Fibroblast of skin of right quadriceps (primary cell): Measurements from ENCODE around the gene OFD1.
"Not testable (repeated sequence)": the region's sequence is repeated elsewhere in the genome, so short reads cannot be mapped to it uniquely, and the experiment has no call there.

Experiments
- DNase-seq: peaks from one replicate; pipeline ENCODE4 v3.0.0-alpha.2; 2013

The OFD1 gene

DNA sequence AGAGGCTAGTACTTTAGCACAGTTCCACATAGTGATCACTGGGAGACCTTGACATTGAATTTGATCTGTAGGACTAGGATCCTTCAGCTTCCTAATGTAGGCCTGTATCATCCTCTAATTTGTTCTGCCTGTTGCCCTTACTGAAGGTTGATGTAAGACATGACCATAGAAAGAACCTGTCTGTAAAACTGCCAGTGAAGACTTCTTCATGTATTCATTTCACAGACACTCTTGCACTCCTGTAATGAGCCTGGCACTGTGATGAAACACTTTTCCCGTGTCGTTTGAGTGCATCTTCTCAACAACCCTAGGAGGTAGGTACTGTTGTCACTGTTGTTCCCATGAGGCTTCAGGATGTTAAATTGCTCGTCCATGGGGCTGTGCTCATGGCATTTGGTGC is 31.0 kb upstream of the OFD1 start:
- no peak for DNase-seq

GRCh38 chrX:13711141-13711540 is 23.4 kb upstream of the OFD1 start:
- no peak for DNase-seq

DNA sequence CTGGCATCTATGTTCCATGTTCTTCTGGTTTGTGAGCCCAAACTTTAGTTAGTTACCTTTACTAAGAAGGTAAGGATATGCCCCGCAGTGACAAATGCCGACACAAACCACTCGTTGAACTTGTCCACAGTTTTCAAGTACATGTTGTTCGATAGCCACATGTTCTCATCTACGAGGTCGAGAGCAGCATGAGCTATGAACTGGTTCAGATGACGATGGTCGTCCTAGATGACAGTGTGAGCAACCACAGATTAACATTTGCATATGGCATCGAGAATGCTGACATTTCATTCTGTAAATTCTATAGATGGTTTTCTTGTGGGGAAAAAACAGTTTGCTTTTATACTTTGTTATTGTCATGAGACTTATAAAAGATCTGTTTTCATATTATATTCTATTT is 18.1 kb upstream of the OFD1 start:
- DNase-seq: no peak

- no peak for DNase-seq
Measured at GRCh38 chrX:13716905-13717304, 17.6 kb upstream of the OFD1 start.

DNA sequence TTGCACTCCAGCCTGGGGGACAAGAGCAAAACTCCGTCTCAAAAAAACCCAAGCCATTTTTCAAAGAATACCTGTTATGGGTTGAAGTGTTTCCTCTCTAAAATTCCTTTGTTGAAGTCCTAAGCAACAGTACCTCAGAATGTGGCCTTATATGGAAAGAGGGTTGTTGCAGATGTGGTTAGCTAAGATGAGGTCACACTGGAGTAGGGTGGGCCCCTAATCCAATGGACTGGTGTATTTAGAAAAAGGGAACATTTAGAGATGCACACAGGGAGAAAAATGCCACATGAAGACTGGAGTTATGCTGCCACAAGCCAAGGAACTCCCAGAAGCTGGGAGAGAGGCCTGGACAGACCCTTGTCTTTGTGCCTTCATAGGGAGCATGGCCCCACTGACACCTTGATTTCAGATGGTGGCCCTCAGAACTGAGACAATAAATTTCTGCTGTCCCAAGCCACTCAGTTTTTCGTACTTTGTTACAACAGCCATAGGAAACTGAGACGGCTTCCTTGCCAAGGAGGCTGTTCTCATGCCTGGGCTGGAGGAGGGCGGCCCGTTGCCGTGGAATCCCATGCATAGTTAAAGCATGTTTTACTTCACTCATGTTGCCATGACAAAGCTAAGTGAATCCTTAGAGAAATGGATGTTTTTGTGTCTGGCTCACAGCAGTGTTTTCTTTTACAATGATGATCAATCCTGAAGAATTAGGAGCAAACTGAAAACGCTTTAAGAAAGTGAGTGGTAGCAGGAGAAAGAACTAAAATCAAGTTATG is 16.7 kb upstream of the OFD1 start:
- DNase-seq: peak; percentile 59

DNA sequence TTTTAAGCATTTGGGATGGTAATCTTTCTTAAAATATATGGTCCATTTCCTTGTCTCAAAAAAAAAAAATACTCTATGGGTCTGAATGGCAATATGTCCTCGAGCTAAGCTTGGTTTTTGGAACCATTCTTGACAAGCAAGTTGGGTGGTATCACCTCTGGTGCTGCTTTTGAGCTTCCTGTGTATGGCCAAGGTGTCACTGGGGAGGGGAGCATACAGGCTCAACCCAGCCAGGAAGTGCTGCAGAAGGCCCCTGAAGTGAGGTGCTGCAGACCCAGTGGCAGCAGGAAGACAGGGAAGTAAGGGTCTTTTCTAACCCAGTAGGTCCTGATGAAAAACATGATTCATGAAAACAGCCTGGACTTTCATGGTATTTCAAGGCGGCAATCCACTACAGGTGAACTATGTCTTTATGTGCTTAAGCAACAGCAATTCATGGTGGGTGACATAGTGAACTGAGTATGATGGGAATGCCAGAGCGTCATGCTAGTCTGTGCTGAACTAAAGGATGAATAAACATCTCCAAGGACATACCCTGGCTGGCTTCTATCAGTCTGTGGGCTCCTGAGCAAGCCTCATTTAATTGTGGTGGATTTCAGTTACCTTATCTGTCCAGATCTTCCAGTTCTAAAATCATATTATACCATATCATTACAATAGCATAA is 15.2 kb upstream of the OFD1 start:
- DNase-seq: no peak

DNA sequence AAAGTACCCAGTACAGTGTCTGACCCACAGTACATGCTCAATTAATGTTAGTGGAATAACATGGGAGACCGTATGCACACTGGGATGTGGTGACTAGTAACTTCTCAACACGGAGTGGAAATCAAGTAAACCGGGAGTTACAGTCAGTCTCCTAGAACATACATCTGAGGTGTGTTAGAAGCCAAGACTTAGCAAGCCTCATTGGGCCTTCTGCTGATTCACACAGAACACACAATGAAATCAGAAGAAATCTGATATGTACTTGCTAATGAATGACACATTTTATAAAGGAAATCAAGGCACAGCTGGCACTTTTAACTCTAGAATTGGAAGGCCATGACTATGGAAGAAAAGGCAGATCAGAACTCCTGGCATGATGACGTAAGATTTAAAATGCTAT is 13.2 kb upstream of the OFD1 start:
- DNase-seq: no peak

- DNase-seq: peak; percentile 45
Measured at GRCh38 chrX:13721819-13722519, 12.6 kb upstream of the OFD1 start.

DNA sequence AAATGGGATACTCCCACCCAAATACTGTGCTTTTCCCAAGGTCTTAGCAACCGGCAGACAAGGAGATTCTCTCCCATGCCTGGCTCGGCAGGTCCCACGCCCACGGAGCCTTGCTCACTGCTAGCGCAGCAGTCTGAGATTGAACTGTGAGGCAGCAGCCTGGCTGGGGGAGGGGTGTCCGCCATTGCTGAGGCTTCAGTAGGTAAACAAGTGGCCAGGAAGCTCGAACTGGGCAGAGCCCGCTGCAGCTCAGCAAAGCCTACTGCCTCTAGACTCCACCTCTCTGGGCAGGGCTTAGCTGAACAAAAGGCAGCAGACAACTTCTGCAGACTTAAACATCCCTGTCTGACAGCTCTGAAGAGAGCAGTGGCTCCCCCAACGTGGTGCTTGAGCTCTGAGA is 9.7 kb upstream of the OFD1 start:
- DNase-seq: not testable (repeated sequence)

DNA sequence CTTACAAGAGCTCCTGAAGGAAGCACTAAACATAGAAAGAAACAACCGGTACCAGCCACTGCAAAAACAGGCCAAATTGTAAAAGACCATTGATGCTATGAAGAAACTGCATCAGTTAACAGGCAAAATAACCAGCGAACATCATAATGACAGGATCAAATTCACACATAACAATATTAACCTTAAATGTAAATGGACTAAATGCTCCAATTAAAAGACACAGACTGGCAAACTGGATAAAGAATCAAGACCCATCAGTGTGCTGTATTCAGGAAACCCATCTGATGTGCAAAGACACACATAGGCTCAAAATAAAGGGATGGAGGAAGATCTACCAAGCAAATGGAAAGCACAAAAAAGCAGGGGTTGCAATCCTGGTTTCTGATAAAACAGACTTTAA is 8.0 kb upstream of the OFD1 start:
- DNase-seq: not testable (repeated sequence)

GRCh38 chrX:13730523-13730922 is 4.0 kb upstream of the OFD1 start:
- not testable (repeated sequence) for DNase-seq

- DNase-seq: no peak
Measured at GRCh38 chrX:13732246-13733067, 2.1 kb upstream of the OFD1 start.

GRCh38 chrX:13733506-13733905 is 1.0 kb upstream of the OFD1 start:
- DNase-seq: no peak

DNA sequence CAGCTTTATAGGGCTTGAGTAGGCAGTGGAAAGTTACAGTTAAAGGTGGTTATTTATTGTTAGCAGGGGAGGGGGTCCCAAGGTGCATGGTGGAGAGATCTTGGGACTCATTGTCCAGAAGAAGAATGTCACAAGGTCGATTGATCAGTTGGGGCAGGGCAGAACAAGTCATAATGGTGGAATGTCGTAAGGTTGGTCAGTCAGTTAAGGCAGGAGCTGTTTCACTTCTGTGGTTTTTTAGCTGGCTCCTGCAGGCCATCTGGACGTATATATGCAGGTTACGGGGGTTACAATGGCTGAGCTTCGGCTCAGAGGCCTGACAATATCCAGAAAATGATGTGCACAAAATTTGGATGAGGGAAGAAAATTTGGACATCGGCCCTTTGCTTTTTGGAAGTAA is 7.1 kb downstream of the OFD1 start:
- DNase-seq: no peak

- no peak for DNase-seq
Measured at GRCh38 chrX:13742397-13743176, 8.0 kb downstream of the OFD1 start.

DNA sequence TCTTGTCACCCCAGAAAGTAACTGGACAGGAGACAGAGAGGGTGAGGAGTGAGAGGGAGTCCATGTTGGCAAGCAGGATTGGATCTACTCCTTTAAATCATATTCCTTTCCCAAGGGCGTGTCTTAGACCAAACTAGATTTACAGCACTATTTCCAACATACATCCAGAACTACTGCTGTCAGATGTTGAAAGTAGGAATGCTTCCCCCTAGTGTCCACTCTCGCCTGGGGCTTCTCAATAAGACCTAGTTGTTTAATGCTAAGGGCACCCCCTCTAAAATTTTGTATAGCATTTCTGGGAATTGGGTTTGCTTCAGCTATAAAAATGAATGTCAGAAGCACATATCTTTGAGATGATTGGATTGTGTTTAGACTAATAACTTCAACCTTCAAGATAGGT is 13.3 kb downstream of the OFD1 start:
- peak; percentile 50 for DNase-seq

DNA sequence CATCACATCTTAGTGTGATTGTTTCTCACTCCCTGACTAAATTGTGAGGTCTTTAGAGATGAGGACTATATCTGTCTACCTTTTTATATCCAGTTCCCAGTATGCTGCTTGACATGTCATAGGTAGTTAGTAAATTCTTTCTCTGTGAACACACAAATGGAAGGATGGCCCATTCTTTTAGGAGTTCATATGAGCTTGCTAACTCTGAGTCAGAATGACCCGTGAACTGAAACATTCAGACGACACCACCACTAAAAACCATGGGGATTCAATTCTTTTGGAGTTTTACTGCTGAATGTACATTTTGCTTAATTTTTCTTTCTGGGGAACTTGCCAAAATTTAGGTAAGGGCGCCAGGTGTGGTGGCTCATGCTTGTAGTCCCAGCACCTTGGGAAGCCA is 13.9 kb downstream of the OFD1 start:
- DNase-seq: peak; percentile 19

DNA sequence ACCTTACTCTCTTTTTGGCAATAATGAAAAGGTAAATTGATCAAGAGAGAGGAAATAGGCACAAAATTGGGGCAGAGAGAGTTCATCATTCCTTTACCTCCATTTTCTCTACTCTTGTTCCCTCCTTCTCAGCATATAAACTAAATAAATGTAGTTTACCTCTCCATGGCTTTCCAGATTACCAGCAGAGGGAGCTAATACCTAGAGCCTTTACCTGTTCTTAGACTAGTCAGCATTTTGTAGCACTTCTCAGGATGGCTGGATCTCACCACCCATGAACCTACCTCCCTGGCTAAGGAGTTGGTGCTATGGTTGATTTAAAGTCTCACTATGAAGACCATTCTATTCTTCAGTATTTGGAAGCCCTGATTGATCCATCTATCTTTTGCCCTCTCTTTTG is 15.7 kb downstream of the OFD1 start:
- DNase-seq: peak; percentile 40

DNA sequence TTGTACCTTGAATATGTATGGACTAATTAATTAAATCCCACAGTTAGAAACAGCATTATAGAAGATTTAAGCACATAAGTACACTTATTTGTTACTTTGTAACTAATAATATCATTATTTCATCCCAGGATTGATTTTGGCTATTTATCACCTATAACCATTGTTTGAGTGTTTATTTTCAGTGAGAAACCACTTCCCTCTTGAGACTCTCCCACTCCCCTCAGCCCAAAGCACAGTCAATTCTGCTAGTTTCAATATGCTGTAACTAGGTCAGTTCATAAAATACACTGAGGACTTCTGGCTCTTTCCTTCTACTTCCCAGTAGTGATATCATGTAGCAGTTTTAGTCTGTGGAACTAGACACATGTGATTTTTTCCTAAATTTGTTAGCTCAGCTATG is 16.3 kb downstream of the OFD1 start:
- no peak for DNase-seq

- no peak for DNase-seq
Measured at GRCh38 chrX:13752141-13752540, 17.6 kb downstream of the OFD1 start.

GRCh38 chrX:13752646-13753045 is 18.1 kb downstream of the OFD1 start:
- DNase-seq: no peak

DNA sequence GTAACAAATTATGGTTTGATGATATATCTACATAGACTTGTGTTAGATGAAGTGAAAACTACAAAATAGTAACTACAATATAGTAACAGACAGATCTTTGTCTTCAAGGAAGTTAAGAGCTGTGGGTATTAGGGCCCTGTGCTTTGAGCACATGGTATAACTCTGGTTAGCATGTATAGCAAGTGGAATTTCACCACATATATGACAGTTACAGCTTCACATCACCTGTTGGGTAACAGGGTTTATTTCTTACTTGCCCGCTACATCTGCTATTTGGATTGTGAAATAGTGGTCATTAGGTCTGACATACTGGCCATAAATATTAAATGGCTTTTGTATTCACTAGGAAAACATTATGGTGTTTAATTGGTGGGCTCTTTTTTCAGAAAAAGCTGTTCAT is 20.2 kb downstream of the OFD1 start:
- no peak for DNase-seq
